HCT116 (cell line): Measurements from ENCODE around the gene NBDY. TPM values are rescaled to one million over a fixed set of nuclear protein-coding genes. Genes with fewer than 3 reads are reported as not detected.

ENCODE experiments used
- ATAC-seq: fragments of 200-7000 bp; cut with Tn5 transposase; 2 replicates; pipeline ENCODE4 v1.9.1; 2020; ENCODE audit warnings: mild to moderate bottlenecking, moderate library complexity
- BruUV-seq: library from RNA; stranded (reverse); fragments of 400-500 nt; replicated peaks from 2 replicates; lab custom pipeline; 2021; lab: Mats Ljungman, UMichigan
- CTCF ChIA-PET: fragments of 300-600 bp; sonication (Branson Sonifier 250); formaldehyde crosslinking; loops from one replicate; lab custom pipeline; 2021; ENCODE audit warnings: antibody characterized with exemption; lab: Charles Lee
- POLR2A ChIA-PET: fragments of 300-600, 350-600 bp; sonication (Branson Sonifier 250); formaldehyde crosslinking; loops from one replicate; lab custom pipeline; 2021; ENCODE audit warnings: antibody characterized with exemption; lab: Charles Lee
- RAD21 ChIA-PET, 2 experiments: fragments of 300-600 bp; sonication (Branson Sonifier 250); formaldehyde crosslinking; loops; one replicate each; lab custom pipeline; 2023; ENCODE audit warnings: low total read pairs in 2 of 2; ENCODE audit not compliant: uncharacterized antibody in 2 of 2, unreplicated experiment in 2 of 2, low non-redundant PET in 1 of 2; lab: Charles Lee
- DNase-seq: peaks from one replicate; pipeline ENCODE4 v3.0.0-alpha.2; 2010; ENCODE audit warnings: low read depth, low spot score
- H2AFZ ChIP-seq: fragments of 200-600 bp; shearing (Covaris generic), sonication (generic); 2 replicates; pipeline ENCODE4 v1.6.1; 2017; ENCODE audit warnings: low read depth, mixed run types, mixed read lengths, antibody characterized with exemption, low read length; ENCODE audit not compliant: poor library complexity, severe bottlenecking
- H3K27ac ChIP-seq: 2 replicates; pipeline ENCODE4 v1.5.1; 2012; ENCODE audit warnings: low read depth, low read length
- H3K27me3 ChIP-seq: fragments of 200-600 bp; sonication (generic); 2 replicates; pipeline ENCODE4 v1.6.1; 2016; ENCODE audit warnings: mixed run types, low read length, mixed read lengths; ENCODE audit not compliant: insufficient read depth
- H3K36me3 ChIP-seq, 2 experiments: fragments of 200-500 bp in 1 of 2; fragments of 200-600 bp in 1 of 2; sonication (Bioruptor generic) in 1 of 2; sonication (generic) in 1 of 2; 2 replicates each; pipeline versions ENCODE4 v1.5.1 to v1.6.1; 2014 to 2016; ENCODE audit warnings: low read length in 2 of 2, inconsistent platforms in 1 of 2, mixed read lengths in 1 of 2, mixed run types in 1 of 2; ENCODE audit not compliant: insufficient read depth in 2 of 2, control insufficient read depth in 1 of 2
- H3K4me1 ChIP-seq, 2 experiments: fragments of 200-600 bp in 1 of 2; sonication (generic) in 1 of 2; 2 replicates each; pipeline versions ENCODE4 v1.5.1 to v1.6.1; 2012 to 2017; ENCODE audit warnings: low read length in 2 of 2, inconsistent platforms in 1 of 2, mild to moderate bottlenecking in 1 of 2, mixed read lengths in 1 of 2, mixed run types in 1 of 2, moderate library complexity in 1 of 2; ENCODE audit not compliant: insufficient read depth in 2 of 2, control insufficient read depth in 1 of 2
- H3K4me2 ChIP-seq: fragments of 200-600 bp; sonication (generic); 2 replicates; pipeline ENCODE4 v1.6.1; 2017; ENCODE audit warnings: mixed run types, low read length, mixed read lengths
- H3K4me3 ChIP-seq, 2 experiments: fragments of 200-600 bp in 1 of 2; sonication (generic) in 1 of 2; replicated peaks in 1 of 2; 2 replicates each; pipeline ENCODE4 v1.5.1; 2011 to 2016; ENCODE audit warnings: low read length in 2 of 2, control low read depth in 1 of 2, low read depth in 1 of 2, mild to moderate bottlenecking in 1 of 2, mixed read lengths in 1 of 2, mixed run types in 1 of 2
- H3K79me2 ChIP-seq: fragments of 200-600 bp; sonication (generic); 2 replicates; pipeline ENCODE4 v1.6.1; 2017; ENCODE audit warnings: mild to moderate bottlenecking, mixed run types, low read length, moderate library complexity, mixed read lengths; ENCODE audit not compliant: insufficient read depth
- H3K9ac ChIP-seq: fragments of 200-600 bp; sonication (generic); 2 replicates; pipeline ENCODE4 v1.6.1; 2016; ENCODE audit warnings: low read length, mixed read lengths
- H3K9me2 ChIP-seq: fragments of 200-600 bp; sonication (generic), shearing (Covaris generic); 2 replicates; pipeline ENCODE4 v1.6.1; 2017; ENCODE audit warnings: mixed run types, mild to moderate bottlenecking, moderate library complexity; ENCODE audit not compliant: insufficient read depth
- H3K9me3 ChIP-seq, 2 experiments: fragments of 200-500 bp in 1 of 2; fragments of 200-600 bp in 1 of 2; sonication (Bioruptor generic) in 1 of 2; sonication (generic) in 1 of 2; 2 replicates each; pipeline ENCODE4 v1.6.1; 2014 to 2017; ENCODE audit warnings: low read length in 2 of 2, mixed read lengths in 2 of 2, inconsistent platforms in 1 of 2, low read depth in 1 of 2, mild to moderate bottlenecking in 1 of 2, mixed run types in 1 of 2, moderate library complexity in 1 of 2; ENCODE audit not compliant: control insufficient read depth in 1 of 2, insufficient read depth in 1 of 2
- H4K20me1 ChIP-seq: fragments of 200-600 bp; sonication (generic), shearing (Covaris generic); 2 replicates; pipeline ENCODE4 v1.6.1; 2017; ENCODE audit warnings: mixed run types, mild to moderate bottlenecking, moderate library complexity; ENCODE audit not compliant: insufficient read depth
- CBX3 ChIP-seq: IDR thresholded peaks from 2 replicates; pipeline ENCODE4 v1.6.1; 2012; ENCODE audit warnings: low read depth
- CEBPB ChIP-seq: IDR thresholded peaks from 2 replicates; pipeline ENCODE4 v1.6.1; 2012; ENCODE audit warnings: low read depth
- EGR1 ChIP-seq: IDR thresholded peaks from 2 replicates; pipeline ENCODE4 v1.6.1; 2012; ENCODE audit warnings: low read depth
- EZH2 ChIP-seq: fragments of 200-600 bp; sonication (generic); IDR thresholded peaks from 2 replicates; pipeline ENCODE4 v1.6.1; 2017; ENCODE audit warnings: antibody characterized with exemption, mixed run types
- EZH2phosphoT487 ChIP-seq: fragments of 200-600 bp; IDR thresholded peaks from 2 replicates; pipeline ENCODE4 v1.6.1; 2018; ENCODE audit warnings: antibody characterized with exemption, borderline replicate concordance
- POLR2A ChIP-seq: IDR thresholded peaks from 2 replicates; pipeline ENCODE4 v1.7.0; 2011; ENCODE audit warnings: borderline replicate concordance; ENCODE audit not compliant: insufficient read depth, insufficient read length; ENCODE audit errors: extremely low read depth
- POLR2AphosphoS5 ChIP-seq: IDR thresholded peaks from 2 replicates; pipeline ENCODE4 v1.6.1; 2011; ENCODE audit warnings: mild to moderate bottlenecking, low read depth, low read length, moderate library complexity
- RAD21 ChIP-seq: IDR thresholded peaks from 2 replicates; pipeline ENCODE4 v1.6.1; 2012; ENCODE audit warnings: low read depth, mild to moderate bottlenecking
- SIN3A ChIP-seq: IDR thresholded peaks from 2 replicates; pipeline ENCODE4 v1.6.1; 2012; ENCODE audit warnings: low read depth
- SP1 ChIP-seq: IDR thresholded peaks from 2 replicates; pipeline ENCODE4 v1.6.1; 2012; ENCODE audit warnings: low read depth
- TCF7L2 ChIP-seq: IDR thresholded peaks from 2 replicates; pipeline ENCODE4 v1.7.0; 2011; ENCODE audit warnings: borderline replicate concordance, inconsistent platforms; ENCODE audit not compliant: insufficient read depth, insufficient read length; ENCODE audit errors: extremely low read depth
- YY1 ChIP-seq: IDR thresholded peaks from 2 replicates; pipeline ENCODE4 v1.6.1; 2011; ENCODE audit warnings: low read length, low read depth, moderate library complexity, mild to moderate bottlenecking; ENCODE audit not compliant: insufficient replicate concordance; ENCODE audit errors: extremely low read depth
- intact Hi-C: fragments of 100-400 bp; cut with micrococcal nuclease; formaldehyde crosslinking; loops from 2 replicates; pipeline ENCODE4 v1.10.0; 2022
- total RNA-seq: library from RNA; stranded (reverse); gene quantifications from one replicate; pipeline ENCODE4 v1.2.1, GENCODE V29; 2021; ENCODE audit not compliant: unreplicated experiment
- TF ChIP-seq, protein P1 (sequence below): IDR thresholded peaks from 2 replicates; pipeline ENCODE4 v1.6.1; 2012; ENCODE audit warnings: low read depth
- TF ChIP-seq, protein P2 (sequence below), 3 experiments: fragments of 200-600 bp in 1 of 3; sonication (generic) in 1 of 3; IDR thresholded peaks in 2 of 3; conservative IDR thresholded peaks in 1 of 3; 2 replicates each; pipeline ENCODE4 v1.5.1; 2012 to 2017; ENCODE audit warnings: low read depth in 2 of 3, low read length in 2 of 3, antibody characterized with exemption in 1 of 3, borderline replicate concordance in 1 of 3, control low read depth in 1 of 3, mild to moderate bottlenecking in 1 of 3, mixed read lengths in 1 of 3, mixed run types in 1 of 3, moderate library complexity in 1 of 3; ENCODE audit not compliant: insufficient read depth in 1 of 3
- TF ChIP-seq, protein P3 (sequence below): IDR thresholded peaks from 2 replicates; pipeline ENCODE4 v1.6.1; 2012

The NBDY gene
- total RNA-seq, 1 experiment from 2014 or later = 65.6 TPM

DNA sequence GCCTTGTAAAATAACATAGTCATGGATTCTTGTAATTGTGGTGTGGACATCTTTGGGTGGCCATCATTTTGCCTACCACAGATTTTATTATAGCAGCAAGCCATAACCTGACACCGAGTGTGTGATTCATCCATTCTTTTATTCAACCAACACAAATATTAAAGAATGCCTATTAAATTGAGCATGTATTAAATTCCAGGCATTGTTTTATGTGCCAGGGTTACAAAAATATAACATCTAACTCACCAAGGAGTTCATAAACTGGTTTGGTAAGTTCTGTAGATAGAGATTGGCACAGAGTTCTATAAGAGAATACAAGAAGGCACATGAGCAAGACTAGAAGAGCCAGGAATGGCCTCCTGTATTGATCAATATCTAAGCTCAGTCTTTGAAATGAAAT, 18.0 kb downstream of the NBDY start:
- DNase-seq (no peak), ATAC-seq (no peak)
- Histone ChIP-seq H3K36me3 (no peaks in the 10 kb centered on the region), H3K9me2 (no peaks in the 10 kb centered on the region), H4K20me1 (no peaks in the 10 kb centered on the region), H3K4me3 (no peak overlapping the region), H3K4me1 (peaks cover 6 to 11% of the 10 kb centered on the region in 2 experiments), H3K9ac (no peak overlapping the region), H3K79me2 (peaks cover 53% of the 10 kb centered on the region), H3K27ac (no peak overlapping the region), H2AFZ (no peak overlapping the region), H3K9me3 (no peaks in the 10 kb centered on the region), H3K27me3 (no peaks in the 10 kb centered on the region), H3K4me2 (no peak overlapping the region)
- POLR2A ChIA-PET = no interaction called here
- CTCF ChIA-PET = no interaction called here
- RAD21 ChIA-PET = no interaction called here
- no TSS peak for BruUV-seq
- TF ChIP-seq TCF7L2 (no peak), SP1 (no peak), EZH2 (no peak), POLR2AphosphoS5 (no peak), CBX3 (no peak)
- TF ChIP-seq, protein P1, sequence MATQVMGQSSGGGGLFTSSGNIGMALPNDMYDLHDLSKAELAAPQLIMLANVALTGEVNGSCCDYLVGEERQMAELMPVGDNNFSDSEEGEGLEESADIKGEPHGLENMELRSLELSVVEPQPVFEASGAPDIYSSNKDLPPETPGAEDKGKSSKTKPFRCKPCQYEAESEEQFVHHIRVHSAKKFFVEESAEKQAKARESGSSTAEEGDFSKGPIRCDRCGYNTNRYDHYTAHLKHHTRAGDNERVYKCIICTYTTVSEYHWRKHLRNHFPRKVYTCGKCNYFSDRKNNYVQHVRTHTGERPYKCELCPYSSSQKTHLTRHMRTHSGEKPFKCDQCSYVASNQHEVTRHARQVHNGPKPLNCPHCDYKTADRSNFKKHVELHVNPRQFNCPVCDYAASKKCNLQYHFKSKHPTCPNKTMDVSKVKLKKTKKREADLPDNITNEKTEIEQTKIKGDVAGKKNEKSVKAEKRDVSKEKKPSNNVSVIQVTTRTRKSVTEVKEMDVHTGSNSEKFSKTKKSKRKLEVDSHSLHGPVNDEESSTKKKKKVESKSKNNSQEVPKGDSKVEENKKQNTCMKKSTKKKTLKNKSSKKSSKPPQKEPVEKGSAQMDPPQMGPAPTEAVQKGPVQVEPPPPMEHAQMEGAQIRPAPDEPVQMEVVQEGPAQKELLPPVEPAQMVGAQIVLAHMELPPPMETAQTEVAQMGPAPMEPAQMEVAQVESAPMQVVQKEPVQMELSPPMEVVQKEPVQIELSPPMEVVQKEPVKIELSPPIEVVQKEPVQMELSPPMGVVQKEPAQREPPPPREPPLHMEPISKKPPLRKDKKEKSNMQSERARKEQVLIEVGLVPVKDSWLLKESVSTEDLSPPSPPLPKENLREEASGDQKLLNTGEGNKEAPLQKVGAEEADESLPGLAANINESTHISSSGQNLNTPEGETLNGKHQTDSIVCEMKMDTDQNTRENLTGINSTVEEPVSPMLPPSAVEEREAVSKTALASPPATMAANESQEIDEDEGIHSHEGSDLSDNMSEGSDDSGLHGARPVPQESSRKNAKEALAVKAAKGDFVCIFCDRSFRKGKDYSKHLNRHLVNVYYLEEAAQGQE = no peak
- intact Hi-C loops = no loop called here

DNA sequence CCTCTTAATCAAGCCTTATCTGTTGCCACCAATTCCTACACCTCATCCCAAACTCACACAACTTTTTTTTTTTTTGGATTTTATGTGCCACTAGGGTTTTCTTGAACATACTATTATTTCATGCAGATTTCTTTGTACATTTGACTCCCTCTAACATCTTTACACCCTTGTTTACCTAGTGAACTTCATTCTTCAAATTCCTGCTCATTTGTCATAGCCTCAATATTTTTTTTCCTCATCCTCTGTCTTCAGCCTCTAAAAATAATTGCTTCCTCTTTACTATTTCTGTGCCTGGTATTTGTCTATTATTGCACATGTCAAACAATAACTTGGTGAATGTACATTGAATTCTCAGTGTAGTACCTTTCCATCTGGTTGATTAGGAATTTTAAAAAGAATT, 22.0 kb downstream of the NBDY start:
- ATAC-seq (no peak), DNase-seq (no peak)
- intact Hi-C loops = no loop called here
- RAD21 ChIA-PET = no interaction called here
- POLR2A ChIA-PET = no interaction called here
- no TSS peak for BruUV-seq
- Histone ChIP-seq H3K36me3 (no peaks in the 10 kb centered on the region; a peak in 1 of 4 replicates), H3K9me2 (no peaks in the 10 kb centered on the region), H3K79me2 (peaks cover 24% of the 10 kb centered on the region), H4K20me1 (no peaks in the 10 kb centered on the region), H3K9ac (no peak overlapping the region), H3K4me3 (no peak overlapping the region), H3K27ac (no peak overlapping the region), H3K4me1 (no peaks in the 10 kb centered on the region), H3K9me3 (no peaks in the 10 kb centered on the region), H2AFZ (no peak overlapping the region), H3K27me3 (no peaks in the 10 kb centered on the region), H3K4me2 (no peak overlapping the region)
- CTCF ChIA-PET = no interaction called here
- TF ChIP-seq POLR2AphosphoS5 (no peak), EZH2 (no peak), EZH2phosphoT487 (no peak), RAD21 (no peak), YY1 (no peak), EGR1 (no peak), CEBPB (no peak), SIN3A (no peak), POLR2A (no peak)
- TF ChIP-seq, protein P2, sequence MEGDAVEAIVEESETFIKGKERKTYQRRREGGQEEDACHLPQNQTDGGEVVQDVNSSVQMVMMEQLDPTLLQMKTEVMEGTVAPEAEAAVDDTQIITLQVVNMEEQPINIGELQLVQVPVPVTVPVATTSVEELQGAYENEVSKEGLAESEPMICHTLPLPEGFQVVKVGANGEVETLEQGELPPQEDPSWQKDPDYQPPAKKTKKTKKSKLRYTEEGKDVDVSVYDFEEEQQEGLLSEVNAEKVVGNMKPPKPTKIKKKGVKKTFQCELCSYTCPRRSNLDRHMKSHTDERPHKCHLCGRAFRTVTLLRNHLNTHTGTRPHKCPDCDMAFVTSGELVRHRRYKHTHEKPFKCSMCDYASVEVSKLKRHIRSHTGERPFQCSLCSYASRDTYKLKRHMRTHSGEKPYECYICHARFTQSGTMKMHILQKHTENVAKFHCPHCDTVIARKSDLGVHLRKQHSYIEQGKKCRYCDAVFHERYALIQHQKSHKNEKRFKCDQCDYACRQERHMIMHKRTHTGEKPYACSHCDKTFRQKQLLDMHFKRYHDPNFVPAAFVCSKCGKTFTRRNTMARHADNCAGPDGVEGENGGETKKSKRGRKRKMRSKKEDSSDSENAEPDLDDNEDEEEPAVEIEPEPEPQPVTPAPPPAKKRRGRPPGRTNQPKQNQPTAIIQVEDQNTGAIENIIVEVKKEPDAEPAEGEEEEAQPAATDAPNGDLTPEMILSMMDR (IDR thresholded peaks at IDR 0.05 in 2 of 3, conservative IDR thresholded peaks at IDR 0.05 in 1 of 3; ENCODE audit: borderline replicate concordance in 1 of 3, insufficient read depth in 1 of 3, low read depth in 2 of 3, low read length in 2 of 3) = no peak
- TF ChIP-seq, protein P3, sequence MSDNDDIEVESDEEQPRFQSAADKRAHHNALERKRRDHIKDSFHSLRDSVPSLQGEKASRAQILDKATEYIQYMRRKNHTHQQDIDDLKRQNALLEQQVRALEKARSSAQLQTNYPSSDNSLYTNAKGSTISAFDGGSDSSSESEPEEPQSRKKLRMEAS = no peak
